ENCODE measurements around the gene ERVH48-1. TPM values are rescaled to one million over a fixed set of nuclear protein-coding genes. Genes with fewer than 3 reads are reported as not detected.
"Not testable (repeated sequence)": the region's sequence is repeated elsewhere in the genome, so short reads cannot be mapped to it uniquely, and the experiment has no call there.

The ERVH48-1 gene
- not detected in 2 replicates for total RNA-seq (2014; rRNA removed; shearing (Covaris generic))

- DNase-seq (ENCODE audit: low spot score), result no peak
Observed at GRCh38 chr21:42925114-42925926, at the start of gene ERVH48-1. Gene ERVH48-1 (minus strand): TSS chr21:42925630. CDS start chr21:42919006, 6,624 bp downstream.

- peak; percentile 99 for DNase-seq (ENCODE audit: low spot score)
Observed at GRCh38 chr21:42973991-42974831, 48.8 kb upstream of the ERVH48-1 start, which contains the start of gene PKNOX1. Gene PKNOX1 (plus strand): TSS chr21:42974562. CDS start chr21:43004382, 29,820 bp downstream.

GRCh38 chr21:42973309-42973990 lies 48.0 kb upstream of the ERVH48-1 start:
- no peak for DNase-seq (ENCODE audit: low spot score)

GRCh38 chr21:42971897-42972275 lies 46.5 kb upstream of the ERVH48-1 start:
- no peak for DNase-seq (ENCODE audit: low spot score)

GRCh38 chr21:42970946-42971653 lies 45.7 kb upstream of the ERVH48-1 start:
- no peak for DNase-seq (ENCODE audit: low spot score)

GRCh38 chr21:42969193-42969600 lies 43.8 kb upstream of the ERVH48-1 start:
- no peak for DNase-seq (ENCODE audit: low spot score)

- DNase-seq (ENCODE audit: low spot score), result not testable (repeated sequence)
Observed at GRCh38 chr21:42967616-42968015, 42.2 kb upstream of the ERVH48-1 start.

- DNase-seq (ENCODE audit: low spot score), result no peak
Observed at GRCh38 chr21:42965211-42965560, 39.8 kb upstream of the ERVH48-1 start.

- no peak for DNase-seq (ENCODE audit: low spot score)
Observed at GRCh38 chr21:42964546-42965210, 39.2 kb upstream of the ERVH48-1 start.

GRCh38 chr21:42964086-42964485 lies 38.7 kb upstream of the ERVH48-1 start:
- DNase-seq (ENCODE audit: low spot score), result no peak

GRCh38 chr21:42962380-42963007 lies 37.1 kb upstream of the ERVH48-1 start:
- DNase-seq (ENCODE audit: low spot score), result no peak

GRCh38 chr21:42959728-42960127 lies 34.3 kb upstream of the ERVH48-1 start:
- no peak for DNase-seq (ENCODE audit: low spot score)

- DNase-seq (ENCODE audit: low spot score), result not testable (repeated sequence)
Observed at GRCh38 chr21:42958122-42958521, 32.7 kb upstream of the ERVH48-1 start.

- no peak for DNase-seq (ENCODE audit: low spot score)
Observed at GRCh38 chr21:42956824-42957630, 31.6 kb upstream of the ERVH48-1 start.

GRCh38 chr21:42951193-42951592 lies 25.8 kb upstream of the ERVH48-1 start:
- DNase-seq (ENCODE audit: low spot score), result not testable (repeated sequence)

- not testable (repeated sequence) for DNase-seq (ENCODE audit: low spot score)
Observed at GRCh38 chr21:42949094-42949755, 23.8 kb upstream of the ERVH48-1 start.

- DNase-seq (ENCODE audit: low spot score), result no peak
Observed at GRCh38 chr21:42942244-42942643, 16.8 kb upstream of the ERVH48-1 start.

GRCh38 chr21:42941696-42942085 lies 16.3 kb upstream of the ERVH48-1 start:
- DNase-seq (ENCODE audit: low spot score), result no peak

Measured in H4 (cell line).